HG03039 (cell line): Measurements from ENCODE around the gene LRRC4B.

ENCODE experiments used
- ATAC-seq: cut with Tn5 transposase; IDR thresholded peaks from one replicate; pipeline ENCODE4 v1.9.1; 2021; ENCODE audit warnings: mild to moderate bottlenecking, moderate library complexity; ENCODE audit not compliant: unreplicated experiment

LRRC4B gene

GRCh38 chr19:50509366-50509765, 58.9 kb downstream of the LRRC4B start:
- ATAC-seq, result no peak

- no peak for ATAC-seq
Measured at GRCh38 chr19:50508843-50509190, 59.4 kb downstream of the LRRC4B start.

DNA sequence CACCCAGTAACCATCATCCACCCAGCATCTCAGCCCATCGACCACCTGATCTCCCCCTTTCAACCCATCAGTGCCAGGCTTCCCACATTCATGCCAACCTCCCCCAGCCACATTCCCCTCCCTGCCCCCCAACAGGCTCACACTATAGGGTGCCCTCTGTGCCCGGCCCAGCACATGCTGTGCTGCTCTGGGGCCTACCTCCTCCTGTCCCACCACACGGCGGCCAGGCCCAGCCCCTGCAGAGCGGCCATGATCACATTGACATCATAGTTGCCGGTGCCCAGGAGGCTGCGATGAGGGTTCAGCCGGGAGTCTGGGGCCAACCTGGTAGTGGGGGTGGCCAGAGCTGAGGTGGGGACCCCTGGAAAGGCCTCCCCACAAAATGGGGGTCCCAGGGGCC, 60.9 kb downstream of the LRRC4B start:
- ATAC-seq, result no peak

DNA sequence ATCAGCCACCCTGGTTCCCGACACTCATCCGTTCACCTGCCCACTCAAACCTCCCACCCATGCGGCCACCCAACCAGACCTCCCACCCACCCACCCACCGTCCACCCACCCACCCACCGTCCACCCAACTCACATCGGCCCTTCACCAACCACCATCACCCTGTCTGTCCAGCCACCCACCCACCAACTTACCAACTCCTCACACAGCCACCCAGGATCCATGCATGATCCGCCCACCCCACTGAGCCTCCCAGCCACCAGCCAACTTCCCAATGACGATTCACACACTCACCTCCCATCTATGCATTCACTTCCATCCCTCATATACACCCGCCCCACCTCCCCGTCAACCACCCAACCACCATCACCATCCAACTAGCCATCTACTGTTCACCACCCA, 61.5 kb downstream of the LRRC4B start:
- ATAC-seq, result no peak

GRCh38 chr19:50505856-50506611, 62.2 kb downstream of the LRRC4B start:
- no peak for ATAC-seq

- no peak for ATAC-seq
Measured at GRCh38 chr19:50501568-50502475, 66.4 kb downstream of the LRRC4B start.

GRCh38 chr19:50501186-50501567, 67.1 kb downstream of the LRRC4B start:
- ATAC-seq, result no peak

DNA sequence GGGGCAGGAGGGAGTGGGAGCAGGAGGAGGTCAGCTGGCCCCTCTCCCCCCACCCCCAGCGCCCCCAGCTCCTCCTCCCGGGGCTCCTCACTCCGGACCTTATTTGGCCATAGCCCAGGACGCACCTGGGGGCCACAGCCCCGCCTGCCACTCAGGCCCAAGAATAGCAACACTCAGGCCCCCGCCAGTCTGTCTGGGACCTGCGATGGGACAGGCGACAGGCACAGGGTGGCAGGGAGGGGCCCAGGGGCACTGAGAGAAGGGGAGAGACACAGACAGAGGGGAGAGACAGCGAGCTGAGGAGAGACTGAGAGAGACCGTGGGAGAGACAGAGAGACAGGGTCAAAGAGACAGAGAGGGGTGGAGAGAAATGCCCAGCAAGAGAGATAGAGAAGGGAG, 67.5 kb downstream of the LRRC4B start:
- ATAC-seq, result no peak

DNA sequence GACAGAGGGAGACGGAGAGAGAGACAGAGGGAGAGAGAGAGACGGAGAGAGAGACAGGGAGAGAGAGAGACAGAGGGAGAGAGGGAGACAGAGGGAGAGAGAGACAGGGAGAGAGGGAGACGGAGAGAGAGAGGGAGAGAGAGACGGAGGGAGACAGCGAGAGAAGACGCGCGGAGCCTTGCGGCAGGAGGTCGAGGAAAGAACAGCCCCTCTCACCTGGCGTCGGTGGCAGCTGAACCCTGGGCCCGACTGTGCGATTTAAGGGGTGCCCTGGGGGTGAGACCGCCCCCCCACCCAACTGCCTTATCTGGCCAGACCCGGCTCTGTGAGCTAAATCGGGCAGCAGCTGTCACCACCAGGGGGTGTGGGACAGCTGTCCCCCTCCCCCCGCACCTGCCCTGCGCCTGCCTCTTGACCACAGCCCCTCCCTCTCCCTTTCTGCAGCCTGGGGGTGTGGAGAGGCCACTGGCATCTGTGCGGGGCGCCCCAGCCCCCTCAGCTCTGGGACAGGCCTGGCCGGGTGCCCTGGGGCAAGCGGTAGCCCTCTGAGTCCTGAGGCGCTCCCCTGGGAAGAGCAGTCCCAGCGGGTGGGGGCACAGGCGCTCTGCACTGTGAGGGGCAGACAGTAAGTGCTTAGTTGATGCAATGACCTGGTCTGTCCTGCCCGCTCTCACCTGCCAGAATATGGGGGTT, 68.0 kb downstream of the LRRC4B start:
- no peak for ATAC-seq

DNA sequence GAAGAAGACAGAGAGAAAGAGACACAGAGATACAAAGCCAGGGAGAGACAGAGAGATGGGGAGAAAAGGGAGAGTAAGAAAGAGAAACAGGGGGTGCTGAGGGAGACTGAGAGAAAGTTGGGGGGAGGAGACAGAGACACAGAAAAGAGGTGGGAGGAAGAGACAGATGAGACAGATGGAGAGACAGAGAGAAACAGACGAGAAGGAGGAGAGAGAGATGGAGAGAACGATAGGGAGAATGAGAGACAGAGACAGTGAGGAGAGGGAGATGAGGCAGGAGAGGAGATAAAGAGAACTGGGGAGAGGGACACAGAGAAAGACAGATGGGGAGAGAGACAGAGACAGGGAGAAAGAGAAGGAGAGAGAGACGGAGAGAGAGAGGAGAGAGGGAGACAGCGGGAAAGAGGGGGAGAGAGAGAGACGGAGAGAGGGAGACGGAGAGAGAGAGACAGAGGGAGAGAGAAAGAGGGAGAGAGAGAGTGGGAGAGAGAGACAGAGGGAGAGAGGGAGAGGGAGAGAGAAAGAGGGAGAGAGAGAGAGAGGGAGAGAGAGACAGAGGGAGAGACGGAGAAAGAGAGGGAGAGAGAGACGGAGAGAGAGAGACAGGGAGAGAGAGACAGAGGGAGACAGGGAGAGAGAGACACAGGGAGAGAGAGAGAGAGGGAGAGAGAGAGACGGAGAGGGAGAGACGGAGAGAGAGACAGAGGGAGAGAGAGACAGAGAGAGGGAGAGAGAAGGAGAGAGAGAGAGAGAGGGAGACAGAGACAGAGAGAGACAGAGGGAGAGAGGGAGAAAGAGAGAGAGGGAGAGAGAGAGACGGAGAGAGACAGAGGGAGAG, 69.8 kb downstream of the LRRC4B start:
- ATAC-seq, result no peak

- no peak for ATAC-seq
Measured at GRCh38 chr19:50497022-50497405, 71.2 kb downstream of the LRRC4B start.

- no peak for ATAC-seq
Measured at GRCh38 chr19:50496189-50497021, 71.8 kb downstream of the LRRC4B start.

DNA sequence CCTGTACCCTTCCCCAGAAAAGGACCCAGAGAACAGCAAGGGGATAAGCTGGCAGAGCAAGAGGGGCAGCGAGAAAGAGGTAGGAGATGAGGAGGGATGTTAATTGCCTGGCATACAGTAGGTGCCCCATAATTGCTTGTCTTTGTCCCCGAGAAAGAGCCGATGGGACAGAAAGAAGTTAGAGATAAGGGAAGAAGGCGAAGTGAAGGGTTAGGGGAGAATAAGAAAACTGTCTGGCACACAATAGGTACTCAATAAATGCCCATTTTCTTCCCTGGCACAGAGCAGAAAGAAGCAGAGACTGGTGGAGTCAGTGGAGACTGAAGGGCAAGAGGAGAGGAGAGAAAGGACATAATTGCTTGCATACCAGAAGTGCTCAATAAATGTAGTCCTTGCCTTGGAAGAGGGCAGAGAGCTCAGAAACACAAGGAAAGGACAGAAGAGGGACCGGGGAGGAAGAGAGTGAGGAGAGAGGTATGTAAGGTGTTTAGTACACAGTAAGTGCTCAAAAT, 73.2 kb downstream of the LRRC4B start:
- no peak for ATAC-seq

GRCh38 chr19:50494186-50495019, 73.8 kb downstream of the LRRC4B start:
- ATAC-seq, result no peak

DNA sequence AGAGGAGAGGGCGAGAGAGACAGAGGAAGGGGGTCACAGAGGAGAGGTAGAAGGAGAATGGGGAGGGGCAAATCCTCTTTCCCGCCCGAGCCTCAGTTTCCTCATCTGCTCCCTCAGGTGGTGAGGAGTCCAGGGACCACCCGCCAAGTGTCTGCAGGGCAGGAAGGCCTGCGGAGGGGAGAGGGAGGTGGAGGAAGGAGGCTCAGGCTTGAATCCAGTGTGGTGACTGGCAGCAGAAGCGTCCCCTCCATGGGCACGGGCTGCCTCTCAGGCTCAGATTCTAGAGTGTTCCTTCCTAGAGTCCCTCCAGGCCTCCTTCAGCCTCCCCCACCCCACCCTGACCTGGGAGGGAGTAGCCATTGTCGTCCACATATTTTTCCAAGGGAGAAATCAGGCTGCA, 75.1 kb downstream of the LRRC4B start:
- no peak for ATAC-seq

DNA sequence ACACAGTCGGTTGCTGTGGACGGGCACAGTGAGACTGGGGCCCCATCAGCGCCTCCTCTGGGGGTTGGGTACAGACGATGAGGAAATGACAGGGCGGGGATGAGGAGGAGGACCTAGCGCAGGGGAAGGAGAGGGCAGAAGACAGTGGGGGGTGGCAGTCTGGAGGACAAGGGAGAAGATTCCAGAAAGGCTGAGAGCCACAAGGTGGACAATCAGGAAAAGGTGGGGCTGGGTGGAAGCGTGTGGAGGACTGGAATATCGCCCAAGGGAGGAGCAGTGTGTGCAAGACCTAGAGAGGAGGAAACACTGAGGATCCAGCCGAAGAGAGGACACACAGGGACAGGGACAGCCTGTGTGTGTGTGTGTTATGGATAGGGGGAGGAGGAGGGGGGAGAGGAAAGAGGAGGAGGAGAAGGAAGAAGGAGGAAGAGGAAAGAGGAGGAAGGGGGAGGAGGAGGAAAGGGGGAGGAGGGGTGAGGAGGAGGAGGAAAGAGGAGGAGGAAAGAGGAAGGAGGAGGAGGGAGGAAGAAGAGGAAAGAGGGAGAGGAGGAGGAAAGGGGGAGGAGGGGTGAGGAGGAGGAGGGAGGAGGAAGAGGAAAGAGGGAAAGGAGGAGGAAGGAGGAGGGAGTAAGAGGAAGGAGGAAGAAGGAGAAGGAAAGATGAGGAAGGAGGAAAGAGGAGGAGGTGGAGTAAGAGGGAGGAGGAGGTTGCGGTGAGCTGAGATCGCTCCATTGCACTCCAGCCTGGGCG, 75.8 kb downstream of the LRRC4B start:
- no peak for ATAC-seq

DNA sequence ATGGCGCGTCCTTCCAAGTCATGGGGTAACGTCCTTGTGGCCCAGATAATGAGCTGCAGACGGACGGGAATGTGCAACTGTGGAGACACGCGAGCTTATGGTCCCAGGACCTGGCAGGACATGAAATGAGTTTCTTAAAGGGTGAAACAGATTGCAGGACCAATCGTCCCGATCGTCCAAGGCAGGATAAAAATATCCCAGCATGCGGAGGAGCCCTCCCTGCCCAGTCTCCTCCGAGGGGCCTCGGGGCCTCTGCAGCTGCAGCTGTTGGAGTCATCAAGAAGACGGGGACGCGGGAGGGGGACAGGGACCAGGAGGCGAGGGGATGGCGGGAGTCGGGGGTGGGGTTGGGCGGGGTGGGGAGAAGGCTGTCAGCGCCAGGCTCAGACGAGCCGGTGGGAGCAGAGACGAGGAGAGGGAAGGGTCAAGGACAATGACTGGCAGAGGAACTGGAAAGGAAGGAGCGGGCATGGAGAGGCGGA, 77.2 kb downstream of the LRRC4B start:
- no peak for ATAC-seq

DNA sequence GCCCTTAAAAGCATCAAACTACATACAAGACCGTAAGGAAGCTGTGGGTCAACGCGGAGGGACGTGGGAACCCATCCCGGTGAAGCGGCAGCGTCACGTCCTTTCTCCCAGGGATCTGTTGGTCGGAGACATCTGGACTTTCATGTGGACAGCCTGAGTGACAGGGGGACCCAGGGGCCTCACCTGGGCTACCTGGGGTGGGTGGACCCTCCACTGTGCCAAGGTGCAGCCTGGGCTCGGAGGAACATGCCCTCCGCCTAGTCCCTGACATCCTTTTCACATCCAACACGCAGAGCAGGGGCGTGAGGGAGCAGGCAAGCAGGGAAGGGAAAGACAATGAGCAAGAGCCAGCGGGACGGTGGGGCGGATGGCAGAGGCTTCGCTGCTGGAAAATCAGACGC, 77.8 kb downstream of the LRRC4B start:
- ATAC-seq, result no peak
